Thyroid gland (tissue), 4 donors: Measurements from ENCODE around the gene EMX1.

Experiments
- POLR2A ChIP-seq, 2 donors: fragments of 450-650 bp; IDR thresholded peaks; one replicate each; pipeline ENCODE4 v1.6.1; 2017; ENCODE audit warnings: antibody characterized with exemption in 2 of 2, mild to moderate bottlenecking in 2 of 2, moderate library complexity in 1 of 2
- TF ChIP-seq, protein P1 (sequence below), 6 experiments: fragments of 200-600 bp in 3 of 6; fragments of 450-650 bp in 3 of 6; sonication (generic) in 3 of 6; IDR thresholded peaks; one replicate each; pipeline ENCODE4 v1.5.1; 2016 to 2019; ENCODE audit warnings: antibody characterized with exemption in 6 of 6, mild to moderate bottlenecking in 2 of 6, inconsistent platforms in 1 of 6, moderate library complexity in 1 of 6

DNA sequence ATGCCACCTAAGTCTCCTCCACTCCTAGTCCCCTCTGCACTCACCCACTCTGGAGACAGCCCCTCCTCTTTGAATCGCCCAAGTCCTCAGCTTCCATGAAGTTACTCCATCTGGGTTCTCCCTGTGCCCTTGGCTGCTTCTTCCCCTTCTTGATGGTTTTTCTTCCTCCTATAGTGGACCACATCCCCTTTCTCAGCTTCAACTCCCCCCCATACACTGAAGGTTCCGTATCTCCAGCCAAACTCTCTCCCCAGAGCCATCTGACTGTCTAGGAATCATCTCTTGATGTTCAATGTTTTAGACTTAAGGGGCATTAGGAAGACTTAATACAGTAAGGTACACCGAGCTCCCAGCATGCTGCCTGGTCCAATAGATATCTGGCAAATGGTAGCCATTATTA is 39.6 kb downstream of the EMX1 start:
- TF ChIP-seq, protein P1, sequence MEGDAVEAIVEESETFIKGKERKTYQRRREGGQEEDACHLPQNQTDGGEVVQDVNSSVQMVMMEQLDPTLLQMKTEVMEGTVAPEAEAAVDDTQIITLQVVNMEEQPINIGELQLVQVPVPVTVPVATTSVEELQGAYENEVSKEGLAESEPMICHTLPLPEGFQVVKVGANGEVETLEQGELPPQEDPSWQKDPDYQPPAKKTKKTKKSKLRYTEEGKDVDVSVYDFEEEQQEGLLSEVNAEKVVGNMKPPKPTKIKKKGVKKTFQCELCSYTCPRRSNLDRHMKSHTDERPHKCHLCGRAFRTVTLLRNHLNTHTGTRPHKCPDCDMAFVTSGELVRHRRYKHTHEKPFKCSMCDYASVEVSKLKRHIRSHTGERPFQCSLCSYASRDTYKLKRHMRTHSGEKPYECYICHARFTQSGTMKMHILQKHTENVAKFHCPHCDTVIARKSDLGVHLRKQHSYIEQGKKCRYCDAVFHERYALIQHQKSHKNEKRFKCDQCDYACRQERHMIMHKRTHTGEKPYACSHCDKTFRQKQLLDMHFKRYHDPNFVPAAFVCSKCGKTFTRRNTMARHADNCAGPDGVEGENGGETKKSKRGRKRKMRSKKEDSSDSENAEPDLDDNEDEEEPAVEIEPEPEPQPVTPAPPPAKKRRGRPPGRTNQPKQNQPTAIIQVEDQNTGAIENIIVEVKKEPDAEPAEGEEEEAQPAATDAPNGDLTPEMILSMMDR (IDR thresholded peaks at IDR 0.05), result no peak
- TF ChIP-seq POLR2A (IDR thresholded peaks at IDR 0.05), result no peak
